Hepatocyte (in vitro differentiated cells): ENCODE data around the gene COL8A2. TPM values are rescaled to one million over a fixed set of nuclear protein-coding genes. Genes with fewer than 3 reads are reported as not detected.

ENCODE experiments used
- DNase-seq: peaks from one replicate; pipeline ENCODE4 v3.0.0-alpha.2; 2016; ENCODE audit warnings: low spot score
- H2AFZ ChIP-seq: fragments of 200-600 bp; sonication (generic); 2 replicates; pipeline ENCODE4 v1.6.0; 2016; ENCODE audit warnings: antibody characterized with exemption, mild to moderate bottlenecking
- H3K27ac ChIP-seq: fragments of 200-600 bp; sonication (generic); 2 replicates; pipeline ENCODE4 v1.5.1; 2016; ENCODE audit warnings: mild to moderate bottlenecking
- H3K27me3 ChIP-seq: fragments of 200-600 bp; sonication (generic); 2 replicates; pipeline ENCODE4 v1.6.1; 2016
- H3K36me3 ChIP-seq: fragments of 200-600 bp; sonication (generic); replicated peaks from 2 replicates; pipeline ENCODE4 v1.5.1; 2016; ENCODE audit warnings: low read depth; ENCODE audit not compliant: insufficient read depth
- H3K4me1 ChIP-seq: fragments of 200-600 bp; sonication (generic); 2 replicates; pipeline ENCODE4 v1.5.1; 2016; ENCODE audit warnings: mild to moderate bottlenecking, moderate library complexity; ENCODE audit not compliant: insufficient read depth
- H3K4me2 ChIP-seq: fragments of 200-600 bp; sonication (generic); 2 replicates; pipeline ENCODE4 v1.6.0; 2016
- H3K4me3 ChIP-seq: fragments of 200-600 bp; sonication (generic); 2 replicates; pipeline ENCODE4 v1.5.1; 2016; ENCODE audit warnings: mild to moderate bottlenecking
- H3K79me2 ChIP-seq: fragments of 200-600 bp; sonication (generic); 2 replicates; pipeline ENCODE4 v1.6.0; 2017; ENCODE audit warnings: mild to moderate bottlenecking
- H3K9me2 ChIP-seq: fragments of 200-600 bp; sonication (generic); replicated peaks from 2 replicates; pipeline ENCODE4 v1.6.0; 2017; ENCODE audit warnings: mild to moderate bottlenecking; ENCODE audit not compliant: insufficient read depth
- H3K9me3 ChIP-seq: fragments of 200-600 bp; sonication (generic); 2 replicates; pipeline ENCODE4 v1.5.1; 2016; ENCODE audit warnings: low read depth, mild to moderate bottlenecking
- H4K20me1 ChIP-seq: fragments of 200-600 bp; sonication (generic); 2 replicates; pipeline ENCODE4 v1.6.0; 2016; ENCODE audit warnings: mild to moderate bottlenecking; ENCODE audit not compliant: insufficient read depth, poor library complexity, severe bottlenecking
- CTCF ChIP-seq: fragments of 200-600 bp; sonication (generic); IDR thresholded peaks from 2 replicates; pipeline ENCODE4 v1.5.1; 2016; ENCODE audit warnings: antibody characterized with exemption, mild to moderate bottlenecking; ENCODE audit not compliant: poor library complexity
- EZH2 ChIP-seq: fragments of 200-600 bp; sonication (generic); IDR thresholded peaks from 2 replicates; pipeline ENCODE4 v1.6.1; 2016; ENCODE audit warnings: antibody characterized with exemption, mild to moderate bottlenecking, borderline replicate concordance
- EZH2phosphoT487 ChIP-seq: fragments of 200-600 bp; sonication (generic); IDR thresholded peaks from one replicate; pipeline ENCODE4 v1.6.1; 2018; ENCODE audit warnings: antibody characterized with exemption, mild to moderate bottlenecking, low read depth, moderate library complexity; ENCODE audit not compliant: unreplicated experiment, severe bottlenecking
- WGBS: methylation state at CpG from one replicate; pipeline ENCODE4 v1.1.6; 2016; ENCODE audit warnings: low lambda C conversion rate; ENCODE audit errors: missing lambda C conversion rate; 5-methylcytosine and 5-hydroxymethylcytosine counted together
- polyA plus RNA-seq: library from polyadenylated mRNA; unstranded; fragments of >200 nt; fragmentation: Nextera tagmentation; extraction: Ambion mirVana; gene quantifications from 2 replicates; pipeline ENCODE4 v1.2.1, GENCODE V29; 2016
- total RNA-seq: library from RNA; depleted of rRNA; stranded (reverse); fragments of >200 nt; gene quantifications from 2 replicates; pipeline ENCODE4 v1.2.3, GENCODE V29; 2014

The COL8A2 gene
- total and polyA plus RNA-seq, 2 experiments from 2014 or later: 44.8 to 59.4 TPM

GRCh38 chr1:36153476-36153875, 28.5 kb upstream of the COL8A2 start:
- Histone ChIP-seq H3K9me2 (no peaks in the 10 kb centered on the region), H3K79me2 (peaks cover 32% of the 10 kb centered on the region), H3K4me1 (peaks cover 32% of the 10 kb centered on the region), H3K27ac (no peak overlapping the region), H3K4me3 (no peak overlapping the region), H3K4me2 (no peak overlapping the region), H3K27me3 (no peaks in the 10 kb centered on the region), H3K36me3 (no peaks in the 10 kb centered on the region), H4K20me1 (peaks cover 13% of the 10 kb centered on the region), H3K9me3 (no peaks in the 10 kb centered on the region), H2AFZ (no peak overlapping the region)
- TF ChIP-seq EZH2 (no peak), EZH2phosphoT487 (no peak), CTCF (no peak)
- no peak for DNase-seq
- WGBS: 94% methylated on average over 6 of the region's 6 CpGs

GRCh38 chr1:36151845-36152203, 26.8 kb upstream of the COL8A2 start:
- no peak overlapping the region for H3K4me2 ChIP-seq

GRCh38 chr1:36151134-36151844, 26.3 kb upstream of the COL8A2 start:
- no peak overlapping the region for H3K4me3 ChIP-seq
- TF ChIP-seq CTCF: no peak
- TF ChIP-seq EZH2: no peak
- TF ChIP-seq EZH2phosphoT487: no peak
- WGBS: 11% methylated on average over 1 of the region's 1 CpG
- DNase-seq: no peak
- H3K27ac ChIP-seq: peak overlapping the region; percentile 79
- H2AFZ ChIP-seq: peak overlapping the region; percentile 41
- H3K36me3 ChIP-seq: no peaks in the 10 kb centered on the region
- no peaks in the 10 kb centered on the region for H4K20me1 ChIP-seq
- H3K27me3 ChIP-seq: no peaks in the 10 kb centered on the region
- H3K9me3 ChIP-seq: no peaks in the 10 kb centered on the region
- peak overlapping the region; percentile 67 for H3K4me2 ChIP-seq
- H3K9me2 ChIP-seq: no peaks in the 10 kb centered on the region
- H3K79me2 ChIP-seq: peaks cover 31% of the 10 kb centered on the region
- peaks cover 26% of the 10 kb centered on the region for H3K4me1 ChIP-seq

More at GRCh38 chr1:36151845-36152203, 26.8 kb upstream of the COL8A2 start:
- no peak for DNase-seq
- no peaks in the 10 kb centered on the region for H3K36me3 ChIP-seq
- H3K9me2 ChIP-seq: no peaks in the 10 kb centered on the region
- H3K9me3 ChIP-seq: no peaks in the 10 kb centered on the region
- H4K20me1 ChIP-seq: no peaks in the 10 kb centered on the region
- no peak overlapping the region for H2AFZ ChIP-seq
- peak overlapping the region; percentile 79 for H3K27ac ChIP-seq
- H3K4me3 ChIP-seq: no peak overlapping the region
- WGBS: 57% methylated on average over 3 of the region's 3 CpGs
- no peak for TF ChIP-seq EZH2phosphoT487
- no peak for TF ChIP-seq CTCF
- no peak for TF ChIP-seq EZH2
- peaks cover 32% of the 10 kb centered on the region for H3K79me2 ChIP-seq
- no peaks in the 10 kb centered on the region for H3K27me3 ChIP-seq
- peaks cover 26% of the 10 kb centered on the region for H3K4me1 ChIP-seq
